Nephron (organoid): ENCODE results near the gene BEGAIN.

ENCODE experiments used
- H3K27ac Mint-ChIP-seq, 3 experiments: 2 replicates each; pipeline ENCODE4 v1.8.0; 2020; ENCODE audit warnings: mixed read lengths in 3 of 3, mild to moderate bottlenecking in 2 of 3, moderate library complexity in 1 of 3
- H3K27me3 Mint-ChIP-seq: 2 replicates; pipeline ENCODE4 v1.8.0; 2021; ENCODE audit warnings: low read depth, mild to moderate bottlenecking, moderate library complexity, mixed read lengths
- H3K36me3 Mint-ChIP-seq: 2 replicates; pipeline ENCODE4 v1.8.0; 2020; ENCODE audit warnings: low read depth, mixed read lengths
- H3K4me1 Mint-ChIP-seq: 2 replicates; pipeline ENCODE4 v1.8.0; 2020; ENCODE audit warnings: mixed read lengths
- H3K4me3 Mint-ChIP-seq, 3 experiments: 2 replicates each; pipeline ENCODE4 v1.8.0; 2020; ENCODE audit warnings: mild to moderate bottlenecking in 3 of 3, mixed read lengths in 3 of 3, moderate library complexity in 2 of 3
- H3K9me3 Mint-ChIP-seq: 2 replicates; pipeline ENCODE4 v1.8.0; 2020; ENCODE audit warnings: mixed read lengths
- TF ChIP-seq, protein P1 (sequence below), 3 experiments: fragments of 200-600 bp; sonication (generic); IDR thresholded peaks; one replicate each; pipeline ENCODE4 v1.5.0; 2021; ENCODE audit warnings: antibody characterized with exemption in 3 of 3; ENCODE audit not compliant: unreplicated experiment in 3 of 3

The BEGAIN gene

DNA sequence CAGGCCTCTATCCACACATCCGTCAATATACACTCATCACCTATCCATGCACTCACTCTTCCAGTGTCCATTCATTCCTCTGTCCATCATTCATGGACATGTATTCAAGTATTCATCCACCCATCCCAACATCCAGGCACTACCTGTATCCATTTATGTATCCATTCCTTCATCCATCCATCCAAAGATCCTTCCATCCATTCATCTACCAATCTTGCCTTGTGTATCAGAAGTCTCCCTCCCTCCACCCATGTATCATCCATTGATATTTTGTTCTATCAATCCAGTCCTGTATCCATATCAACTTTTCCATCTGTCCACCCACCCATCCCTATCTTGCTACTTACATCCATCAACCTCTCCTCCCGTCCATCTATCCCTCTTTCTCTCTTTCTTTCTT, 4.0 kb downstream of the BEGAIN start:
- Mint-ChIP-seq H3K27ac (no peak overlapping the region), H3K27me3 (peaks cover 34% of the 10 kb centered on the region), H3K36me3 (no peaks in the 10 kb centered on the region), H3K4me1 (no peaks in the 10 kb centered on the region), H3K9me3 (no peaks in the 10 kb centered on the region), H3K4me3 (peak overlapping the region in 1 of 3 experiments; percentile 0)
- TF ChIP-seq, protein P1, sequence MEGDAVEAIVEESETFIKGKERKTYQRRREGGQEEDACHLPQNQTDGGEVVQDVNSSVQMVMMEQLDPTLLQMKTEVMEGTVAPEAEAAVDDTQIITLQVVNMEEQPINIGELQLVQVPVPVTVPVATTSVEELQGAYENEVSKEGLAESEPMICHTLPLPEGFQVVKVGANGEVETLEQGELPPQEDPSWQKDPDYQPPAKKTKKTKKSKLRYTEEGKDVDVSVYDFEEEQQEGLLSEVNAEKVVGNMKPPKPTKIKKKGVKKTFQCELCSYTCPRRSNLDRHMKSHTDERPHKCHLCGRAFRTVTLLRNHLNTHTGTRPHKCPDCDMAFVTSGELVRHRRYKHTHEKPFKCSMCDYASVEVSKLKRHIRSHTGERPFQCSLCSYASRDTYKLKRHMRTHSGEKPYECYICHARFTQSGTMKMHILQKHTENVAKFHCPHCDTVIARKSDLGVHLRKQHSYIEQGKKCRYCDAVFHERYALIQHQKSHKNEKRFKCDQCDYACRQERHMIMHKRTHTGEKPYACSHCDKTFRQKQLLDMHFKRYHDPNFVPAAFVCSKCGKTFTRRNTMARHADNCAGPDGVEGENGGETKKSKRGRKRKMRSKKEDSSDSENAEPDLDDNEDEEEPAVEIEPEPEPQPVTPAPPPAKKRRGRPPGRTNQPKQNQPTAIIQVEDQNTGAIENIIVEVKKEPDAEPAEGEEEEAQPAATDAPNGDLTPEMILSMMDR (IDR thresholded peaks at IDR 0.05; ENCODE audit: unreplicated experiment in 3 of 3), result no peak

DNA sequence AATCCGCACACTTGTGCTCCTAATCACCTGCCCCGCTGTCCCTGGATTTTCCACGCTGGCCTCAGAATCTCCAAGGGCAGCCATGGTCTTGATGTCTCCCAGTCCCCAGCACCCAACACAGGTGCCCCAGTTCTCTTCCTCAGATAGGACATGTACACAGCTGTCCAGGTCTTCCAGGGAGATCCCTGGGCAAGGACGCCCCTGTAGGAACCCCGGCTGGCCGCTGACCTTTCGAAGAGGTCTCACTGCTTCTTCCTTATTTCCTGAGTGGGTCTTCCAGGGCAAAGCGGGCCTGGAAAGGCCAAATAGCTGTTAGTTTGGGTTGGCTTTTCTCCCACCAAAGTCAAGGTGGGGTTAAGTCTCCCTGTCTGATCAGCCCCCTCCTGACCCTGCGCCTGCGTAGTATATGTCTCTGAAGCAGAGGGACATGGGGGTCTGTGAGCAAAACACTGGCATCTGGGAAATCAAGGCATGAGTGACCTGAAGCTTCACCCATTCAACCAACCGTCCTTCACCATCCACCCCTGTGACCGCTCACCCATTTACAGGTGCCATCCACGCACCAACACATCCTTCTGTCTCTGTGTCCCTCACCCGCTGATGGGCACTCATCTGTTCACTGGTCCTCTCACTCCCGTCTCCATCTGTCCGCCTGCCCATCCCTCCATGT, 4.6 kb downstream of the BEGAIN start:
- Mint-ChIP-seq H3K4me1 (no peaks in the 10 kb centered on the region), H3K27me3 (peaks cover 28% of the 10 kb centered on the region), H3K27ac (no peak overlapping the region), H3K4me3 (no peak overlapping the region), H3K36me3 (no peaks in the 10 kb centered on the region), H3K9me3 (no peaks in the 10 kb centered on the region)
- TF ChIP-seq, protein P1 (IDR thresholded peaks at IDR 0.05; ENCODE audit: unreplicated experiment in 3 of 3), result no peak

DNA sequence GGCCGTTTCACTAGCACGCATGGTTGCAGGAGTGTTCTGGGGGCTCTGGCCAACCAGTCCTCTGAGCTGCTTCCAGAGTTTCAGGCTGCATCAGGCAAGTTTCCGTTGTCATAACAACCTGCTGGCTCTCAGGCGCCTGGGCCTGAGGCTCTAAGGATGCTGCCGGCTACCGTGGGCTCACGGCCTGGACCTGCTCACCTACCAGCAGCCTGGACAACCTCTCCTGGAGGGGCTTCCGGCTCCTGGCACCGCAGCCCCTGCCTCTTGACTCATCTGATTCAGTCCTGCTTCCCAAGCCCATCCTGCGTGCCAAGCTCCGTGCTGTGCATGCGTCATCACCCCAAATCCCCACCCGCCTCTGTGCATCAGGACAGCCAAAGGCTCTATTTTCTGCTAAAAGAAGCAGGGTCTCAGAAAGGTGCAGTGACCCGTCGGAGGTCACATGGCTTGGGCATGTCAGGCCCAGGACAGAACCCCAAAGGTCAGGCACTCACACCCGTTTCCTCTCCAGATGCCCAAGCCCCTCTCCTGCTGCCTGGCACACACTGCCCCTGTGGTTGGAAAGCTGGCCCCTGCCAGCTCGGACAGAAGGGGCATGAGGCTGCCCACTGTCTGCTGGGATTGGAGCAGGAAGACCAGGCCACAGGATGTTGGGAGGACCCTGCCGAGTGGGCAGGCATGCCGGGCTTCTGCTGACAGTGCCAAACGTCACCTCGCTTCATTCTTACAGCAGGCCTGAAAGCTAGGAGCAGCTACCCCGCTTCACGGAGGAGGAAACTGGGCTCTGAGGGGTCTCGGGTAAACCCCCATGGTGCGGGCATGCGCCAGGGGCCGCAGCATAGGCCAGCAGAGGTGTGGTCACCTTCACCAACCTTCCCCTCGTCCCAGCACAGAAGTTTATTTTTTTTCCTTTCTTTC, 5.7 kb downstream of the BEGAIN start:
- no peaks in the 10 kb centered on the region for H3K36me3 Mint-ChIP-seq
- TF ChIP-seq, protein P1 (IDR thresholded peaks at IDR 0.05; ENCODE audit: unreplicated experiment in 3 of 3), result no peak
- no peaks in the 10 kb centered on the region for H3K9me3 Mint-ChIP-seq
- no peak overlapping the region for H3K27ac Mint-ChIP-seq
- no peaks in the 10 kb centered on the region for H3K4me1 Mint-ChIP-seq
- no peak overlapping the region for H3K4me3 Mint-ChIP-seq
- H3K27me3 Mint-ChIP-seq, result peaks cover 25% of the 10 kb centered on the region

DNA sequence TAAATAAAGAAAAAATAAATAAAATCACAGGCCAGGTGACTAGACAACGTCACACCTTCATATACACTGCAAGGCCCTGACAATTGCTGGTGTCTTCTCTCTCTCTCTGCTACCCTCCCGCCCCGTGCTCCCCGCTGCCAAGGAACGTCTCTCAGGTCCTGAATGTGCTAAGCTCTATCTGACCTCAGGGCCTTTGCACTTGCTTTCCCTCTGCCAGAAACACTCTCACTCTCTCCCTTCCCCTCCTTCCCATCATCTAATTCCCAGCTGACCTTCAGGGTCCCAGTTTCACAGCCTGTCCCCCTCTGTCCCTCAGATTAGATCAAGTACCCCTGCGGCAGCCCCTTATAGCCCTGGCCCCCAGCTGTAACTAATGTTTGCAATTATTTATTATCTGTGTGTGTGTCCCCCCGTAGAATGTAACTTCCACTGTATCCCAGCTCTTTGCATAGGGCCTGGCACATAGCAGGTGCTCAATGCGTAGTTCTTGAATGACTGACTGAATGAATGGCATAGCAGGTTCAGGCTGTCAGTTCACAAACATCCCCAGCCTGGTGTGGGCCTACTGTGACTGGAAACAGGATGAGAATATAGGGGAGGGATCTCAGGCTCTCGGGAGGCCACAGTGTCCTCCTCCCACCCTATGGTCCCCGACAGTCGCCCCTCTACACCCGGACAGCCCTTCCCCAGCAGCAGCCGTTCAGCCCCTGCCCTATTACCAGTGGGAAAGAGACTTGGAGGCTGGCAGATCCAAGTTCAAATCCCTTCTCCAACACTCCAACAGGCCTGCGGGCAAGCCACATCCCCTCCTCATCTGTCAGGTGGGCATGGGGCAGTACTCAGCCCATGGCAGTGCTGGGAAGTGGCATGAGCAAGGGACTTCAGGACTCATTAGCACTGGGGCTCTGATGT, 6.6 kb downstream of the BEGAIN start:
- TF ChIP-seq, protein P1 (IDR thresholded peaks at IDR 0.05; ENCODE audit: unreplicated experiment in 3 of 3), result no peak
- Mint-ChIP-seq H3K4me1 (no peaks in the 10 kb centered on the region), H3K27me3 (peaks cover 16% of the 10 kb centered on the region), H3K36me3 (no peaks in the 10 kb centered on the region), H3K4me3 (no peak overlapping the region), H3K27ac (no peak overlapping the region), H3K9me3 (no peaks in the 10 kb centered on the region)

DNA sequence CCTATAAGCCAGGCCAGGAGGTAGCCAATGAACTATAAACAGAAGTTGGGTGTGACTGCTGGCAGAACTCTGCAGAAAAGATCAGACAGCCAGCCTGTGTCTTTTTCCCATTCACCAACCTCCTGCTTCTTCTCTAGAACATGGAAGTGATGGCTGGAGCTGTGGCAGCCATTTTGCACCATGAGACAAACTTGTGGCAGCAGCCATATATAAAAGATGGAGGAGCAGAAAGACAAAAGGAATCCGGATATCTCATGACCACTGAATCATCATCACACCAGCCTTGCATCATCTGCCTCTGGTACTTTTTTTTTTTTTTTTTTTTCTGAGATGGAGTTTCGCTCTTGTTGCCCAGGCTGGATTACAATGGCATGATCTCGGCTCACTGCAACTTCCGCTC, 8.7 kb downstream of the BEGAIN start:
- no peak overlapping the region for H3K27ac Mint-ChIP-seq
- no peaks in the 10 kb centered on the region for H3K36me3 Mint-ChIP-seq
- no peaks in the 10 kb centered on the region for H3K9me3 Mint-ChIP-seq
- peaks cover 12% of the 10 kb centered on the region for H3K27me3 Mint-ChIP-seq
- H3K4me1 Mint-ChIP-seq, result no peaks in the 10 kb centered on the region
- TF ChIP-seq, protein P1 (IDR thresholded peaks at IDR 0.05; ENCODE audit: unreplicated experiment in 3 of 3), result no peak
- no peak overlapping the region for H3K4me3 Mint-ChIP-seq
